GM12872 (cell line): ENCODE measurements around the gene ITPR1.

ENCODE experiments used
- CTCF ChIP-seq: IDR thresholded peaks from 3 replicates; pipeline ENCODE4 v1.5.1; 2011; ENCODE audit warnings: low read depth, mild to moderate bottlenecking, low read length, moderate library complexity; ENCODE audit not compliant: insufficient read depth

ITPR1 gene

DNA sequence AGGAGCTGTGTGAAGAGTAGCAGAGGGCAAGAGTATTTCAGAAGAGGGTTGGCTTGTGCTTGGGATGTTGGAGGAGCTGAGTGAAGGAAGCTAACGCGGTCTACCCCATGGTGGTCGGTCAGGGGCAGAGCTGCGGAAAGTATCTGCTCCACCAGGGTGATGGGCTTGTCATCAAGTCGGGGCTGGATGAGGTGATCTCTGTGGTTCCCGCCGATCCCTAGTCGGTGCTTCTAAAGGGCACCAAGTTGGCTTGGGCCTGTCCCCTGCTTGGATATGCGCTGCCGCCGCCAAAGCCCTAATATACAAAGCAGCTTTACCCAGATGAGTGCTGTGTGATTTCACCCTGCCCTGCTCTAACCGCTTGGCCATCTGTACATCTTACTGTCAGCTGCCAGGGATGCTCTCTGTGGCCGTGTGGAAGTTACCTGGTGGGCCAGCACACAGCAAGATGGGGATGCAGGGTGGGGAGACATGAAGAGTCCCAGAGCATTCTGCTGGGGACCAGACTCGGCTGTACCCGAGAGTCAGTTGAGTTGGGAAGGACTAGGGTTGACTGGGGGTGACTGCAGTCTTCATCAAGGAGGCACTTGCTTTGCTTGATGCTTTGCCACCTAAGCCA is 260.0 kb downstream of the ITPR1 start:
- TF ChIP-seq CTCF, result no peak

DNA sequence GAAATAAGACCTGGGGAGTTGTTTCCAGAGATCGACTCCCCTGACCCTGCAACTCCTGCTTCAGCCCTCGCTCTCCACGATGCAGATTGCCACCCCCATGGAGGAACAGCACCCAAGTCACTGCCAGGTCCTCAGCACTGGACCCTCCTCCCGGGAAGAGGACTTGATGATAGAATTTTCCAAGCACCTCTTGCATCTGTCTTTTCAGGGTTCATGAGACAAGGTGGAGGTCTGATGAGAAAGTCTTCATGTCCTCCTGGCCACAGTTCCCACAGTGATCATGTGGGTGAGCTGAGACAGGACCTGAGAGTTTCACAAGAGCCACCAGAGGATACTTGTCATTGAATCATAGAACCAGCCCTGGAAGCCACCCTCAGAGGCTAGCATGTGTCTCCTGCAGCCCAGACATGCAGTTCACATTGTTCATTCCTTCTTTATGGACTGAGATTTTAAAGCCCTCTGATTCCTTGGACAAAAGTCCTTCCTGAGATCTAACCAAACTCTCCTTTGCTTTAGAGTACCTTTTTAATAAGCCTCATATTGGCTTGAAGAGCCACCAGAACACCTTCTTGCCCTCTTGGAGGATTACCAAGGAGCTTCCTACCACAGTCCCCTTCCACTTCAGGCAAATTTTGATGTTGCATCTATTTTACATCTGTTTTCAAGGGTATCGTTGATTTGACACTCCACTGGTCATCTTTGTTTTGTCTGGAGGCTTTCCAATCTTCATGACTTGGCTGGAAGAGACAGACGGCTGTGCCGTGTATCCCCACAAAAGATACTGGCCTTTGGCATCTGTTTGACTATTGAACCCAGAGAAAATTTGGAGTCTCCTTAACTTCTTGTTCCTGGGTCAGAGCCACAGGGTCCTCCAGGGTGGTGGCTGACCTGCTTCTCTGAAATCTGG is 261.3 kb downstream of the ITPR1 start:
- no peak for TF ChIP-seq CTCF

DNA sequence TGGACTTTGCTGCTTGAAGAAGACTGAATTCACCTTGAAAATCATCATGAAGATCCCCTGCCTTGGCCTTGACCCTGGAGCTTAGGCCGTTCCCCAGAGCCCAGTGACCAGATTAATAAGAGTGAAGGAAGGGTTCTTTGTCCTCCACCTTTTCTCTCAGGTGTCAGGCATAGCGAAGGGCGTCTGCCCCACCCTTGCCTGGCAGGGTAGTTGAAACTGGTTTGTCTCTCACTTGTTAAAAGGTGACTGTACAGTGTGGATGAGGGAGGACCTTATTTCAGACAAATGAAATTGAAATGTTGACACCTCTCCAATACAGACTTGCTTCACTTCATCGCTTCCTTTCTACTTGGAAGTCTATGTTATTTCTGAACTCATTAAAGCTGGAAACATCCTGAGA is 262.4 kb downstream of the ITPR1 start:
- TF ChIP-seq CTCF, result no peak

- TF ChIP-seq CTCF, result no peak
Measured at GRCh38 chr3:4756057-4756775, 263.1 kb downstream of the ITPR1 start.

GRCh38 chr3:4756855-4757574 is 263.9 kb downstream of the ITPR1 start:
- no peak for TF ChIP-seq CTCF

GRCh38 chr3:4757575-4758248 is 264.6 kb downstream of the ITPR1 start:
- no peak for TF ChIP-seq CTCF
